GM20000 (cell line): ENCODE results near the gene MAG.
"Not testable (repeated sequence)": the region's sequence is repeated elsewhere in the genome, so short reads cannot be mapped to it uniquely, and the experiment has no call there.

Experiments
- DNase-seq: peaks from one replicate; pipeline ENCODE4 v3.0.0; 2012; ENCODE audit warnings: low spot score
- TF ChIP-seq, protein P1 (sequence below): IDR thresholded peaks from 2 replicates; pipeline ENCODE4 v1.5.1; 2012; ENCODE audit warnings: mild to moderate bottlenecking, control low read depth; ENCODE audit errors: extremely low read depth, missing control alignments

The MAG gene

DNA sequence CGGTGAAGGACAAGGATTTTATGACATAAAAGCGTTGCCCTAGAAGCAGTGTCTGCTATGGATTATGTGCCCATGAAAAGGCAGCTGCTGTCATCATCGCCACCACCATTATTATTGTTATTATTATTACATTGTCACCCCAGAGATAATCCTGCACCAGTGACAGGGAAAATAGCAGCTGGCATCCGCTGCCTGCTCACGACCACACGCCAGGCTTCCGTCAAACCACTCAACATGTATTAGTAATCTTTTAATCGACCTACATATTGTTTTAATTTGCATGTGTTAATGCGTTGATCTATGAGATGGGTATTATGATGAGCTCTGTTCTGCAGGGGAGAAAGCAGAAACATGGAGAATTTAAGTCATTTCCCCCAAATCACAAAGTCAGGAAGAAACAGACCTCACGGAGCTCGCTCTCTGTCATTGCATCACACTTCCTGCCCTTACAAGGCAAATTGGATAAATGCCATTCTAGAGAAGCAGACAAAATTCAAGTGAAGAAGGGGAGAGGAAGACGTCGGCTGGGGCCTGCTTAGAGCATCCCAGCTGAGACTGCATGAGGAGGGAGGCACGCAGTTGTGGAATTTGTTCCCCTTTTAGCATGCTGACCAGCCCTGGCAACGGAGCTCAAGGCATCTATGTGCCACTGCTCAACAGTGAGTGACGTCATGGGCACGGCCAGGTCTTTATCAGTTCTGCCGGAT is 66.1 kb downstream of the MAG start, which contains the start of gene FFAR3:
Gene FFAR3, plus strand, starts transcription at position 594 of the 707 bp plus-strand sequence. CDS start 431 bp downstream, outside the sequence.
- no peak for DNase-seq
- TF ChIP-seq, protein P1, sequence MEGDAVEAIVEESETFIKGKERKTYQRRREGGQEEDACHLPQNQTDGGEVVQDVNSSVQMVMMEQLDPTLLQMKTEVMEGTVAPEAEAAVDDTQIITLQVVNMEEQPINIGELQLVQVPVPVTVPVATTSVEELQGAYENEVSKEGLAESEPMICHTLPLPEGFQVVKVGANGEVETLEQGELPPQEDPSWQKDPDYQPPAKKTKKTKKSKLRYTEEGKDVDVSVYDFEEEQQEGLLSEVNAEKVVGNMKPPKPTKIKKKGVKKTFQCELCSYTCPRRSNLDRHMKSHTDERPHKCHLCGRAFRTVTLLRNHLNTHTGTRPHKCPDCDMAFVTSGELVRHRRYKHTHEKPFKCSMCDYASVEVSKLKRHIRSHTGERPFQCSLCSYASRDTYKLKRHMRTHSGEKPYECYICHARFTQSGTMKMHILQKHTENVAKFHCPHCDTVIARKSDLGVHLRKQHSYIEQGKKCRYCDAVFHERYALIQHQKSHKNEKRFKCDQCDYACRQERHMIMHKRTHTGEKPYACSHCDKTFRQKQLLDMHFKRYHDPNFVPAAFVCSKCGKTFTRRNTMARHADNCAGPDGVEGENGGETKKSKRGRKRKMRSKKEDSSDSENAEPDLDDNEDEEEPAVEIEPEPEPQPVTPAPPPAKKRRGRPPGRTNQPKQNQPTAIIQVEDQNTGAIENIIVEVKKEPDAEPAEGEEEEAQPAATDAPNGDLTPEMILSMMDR: no peak

DNA sequence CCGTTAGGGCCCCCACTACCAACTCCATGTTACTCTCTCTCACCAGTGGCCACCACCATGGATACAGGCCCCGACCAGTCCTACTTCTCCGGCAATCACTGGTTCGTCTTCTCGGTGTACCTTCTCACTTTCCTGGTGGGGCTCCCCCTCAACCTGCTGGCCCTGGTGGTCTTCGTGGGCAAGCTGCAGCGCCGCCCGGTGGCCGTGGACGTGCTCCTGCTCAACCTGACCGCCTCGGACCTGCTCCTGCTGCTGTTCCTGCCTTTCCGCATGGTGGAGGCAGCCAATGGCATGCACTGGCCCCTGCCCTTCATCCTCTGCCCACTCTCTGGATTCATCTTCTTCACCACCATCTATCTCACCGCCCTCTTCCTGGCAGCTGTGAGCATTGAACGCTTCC is 66.9 kb downstream of the MAG start:
- DNase-seq: not testable (repeated sequence)
- TF ChIP-seq, protein P1: peak; percentile 6

DNA sequence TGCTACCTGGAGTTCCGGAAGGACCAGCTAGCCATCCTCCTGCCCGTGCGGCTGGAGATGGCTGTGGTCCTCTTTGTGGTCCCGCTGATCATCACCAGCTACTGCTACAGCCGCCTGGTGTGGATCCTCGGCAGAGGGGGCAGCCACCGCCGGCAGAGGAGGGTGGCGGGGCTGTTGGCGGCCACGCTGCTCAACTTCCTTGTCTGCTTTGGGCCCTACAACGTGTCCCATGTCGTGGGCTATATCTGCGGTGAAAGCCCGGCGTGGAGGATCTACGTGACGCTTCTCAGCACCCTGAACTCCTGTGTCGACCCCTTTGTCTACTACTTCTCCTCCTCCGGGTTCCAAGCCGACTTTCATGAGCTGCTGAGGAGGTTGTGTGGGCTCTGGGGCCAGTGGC is 67.4 kb downstream of the MAG start:
- not testable (repeated sequence) for DNase-seq

DNA sequence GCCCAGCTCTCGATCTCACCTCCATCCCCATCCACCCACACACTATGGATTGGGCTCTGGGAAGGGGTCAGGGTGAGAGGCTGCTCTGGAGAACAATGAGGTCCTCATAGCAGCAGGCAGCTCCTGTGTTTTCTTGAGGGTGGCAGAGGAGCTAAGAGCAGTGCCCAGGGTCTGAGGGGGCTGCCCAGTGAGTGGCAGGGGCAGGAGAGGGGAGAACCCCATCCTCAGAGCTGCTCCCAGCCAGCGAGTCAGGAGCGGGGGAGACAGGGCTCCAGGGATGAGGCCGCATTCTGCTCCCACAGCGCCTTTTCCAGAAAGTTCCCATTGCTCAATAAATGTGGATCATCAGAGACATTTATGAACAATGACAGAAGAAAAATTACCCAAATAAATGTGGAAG is 68.1 kb downstream of the MAG start:
- DNase-seq: not testable (repeated sequence)

DNA sequence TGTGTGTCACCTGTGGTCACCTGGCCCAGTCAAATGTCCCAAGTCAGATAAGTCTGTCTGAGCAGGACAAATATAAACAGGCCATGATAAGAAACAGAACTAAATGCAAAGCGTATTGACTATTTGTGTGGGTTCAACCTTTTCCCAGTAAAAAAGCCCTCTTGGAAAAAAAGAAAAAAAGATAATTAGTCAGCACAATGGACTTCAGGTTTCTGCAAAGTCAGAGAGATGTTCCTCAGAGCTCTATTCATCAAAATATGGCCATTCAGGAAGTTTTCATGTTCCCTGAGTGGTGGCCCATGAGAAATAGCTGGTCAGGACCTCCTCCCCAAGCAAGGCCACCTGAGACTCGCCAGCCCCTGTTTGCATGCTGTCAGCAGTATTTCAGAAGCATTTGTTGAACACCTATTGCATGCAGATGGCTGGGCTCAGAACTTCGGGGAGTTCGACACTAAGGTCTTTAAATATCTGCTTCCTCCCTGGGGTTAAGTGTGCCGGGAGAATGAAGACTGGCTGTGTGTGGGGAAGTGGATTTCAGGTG is 69.0 kb downstream of the MAG start:
- DNase-seq: no peak
- TF ChIP-seq, protein P1: no peak

DNA sequence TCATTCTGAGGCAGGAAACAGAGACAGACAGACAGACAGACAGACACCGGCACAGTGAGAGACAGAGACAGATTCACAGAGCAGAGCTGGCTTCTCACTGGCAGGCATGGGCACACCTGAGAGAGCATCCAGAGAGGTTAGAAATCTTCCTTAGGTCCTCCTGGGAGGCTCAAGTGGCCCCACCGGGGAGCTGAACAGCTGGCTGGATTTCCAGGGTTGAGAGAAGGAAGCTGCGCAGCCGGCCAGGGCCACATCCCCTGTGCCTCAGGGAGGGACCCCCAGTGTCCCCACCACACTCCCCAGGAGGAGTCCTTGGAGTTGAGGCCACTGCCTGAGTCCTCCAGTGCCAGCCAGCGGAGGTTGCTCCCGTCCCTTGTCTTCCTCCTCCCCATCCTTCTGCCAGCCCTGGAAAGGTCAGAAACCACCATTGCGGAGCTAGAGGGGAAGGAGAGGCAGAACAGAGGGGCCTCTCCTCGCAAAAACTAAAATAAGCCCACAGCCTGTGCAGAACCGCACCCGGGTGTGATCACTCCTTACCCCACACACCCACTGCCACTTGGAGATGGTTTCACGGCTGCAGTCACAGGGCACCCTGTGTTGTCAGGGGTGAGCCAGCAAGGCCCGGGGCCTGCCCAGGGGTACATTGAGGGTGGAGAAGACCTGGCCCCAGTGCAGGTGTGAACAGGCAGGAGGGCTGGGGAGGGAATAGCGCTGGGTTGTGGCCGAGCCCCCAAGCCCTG is 70.5 kb downstream of the MAG start:
- DNase-seq: no peak
- TF ChIP-seq, protein P1: no peak

DNA sequence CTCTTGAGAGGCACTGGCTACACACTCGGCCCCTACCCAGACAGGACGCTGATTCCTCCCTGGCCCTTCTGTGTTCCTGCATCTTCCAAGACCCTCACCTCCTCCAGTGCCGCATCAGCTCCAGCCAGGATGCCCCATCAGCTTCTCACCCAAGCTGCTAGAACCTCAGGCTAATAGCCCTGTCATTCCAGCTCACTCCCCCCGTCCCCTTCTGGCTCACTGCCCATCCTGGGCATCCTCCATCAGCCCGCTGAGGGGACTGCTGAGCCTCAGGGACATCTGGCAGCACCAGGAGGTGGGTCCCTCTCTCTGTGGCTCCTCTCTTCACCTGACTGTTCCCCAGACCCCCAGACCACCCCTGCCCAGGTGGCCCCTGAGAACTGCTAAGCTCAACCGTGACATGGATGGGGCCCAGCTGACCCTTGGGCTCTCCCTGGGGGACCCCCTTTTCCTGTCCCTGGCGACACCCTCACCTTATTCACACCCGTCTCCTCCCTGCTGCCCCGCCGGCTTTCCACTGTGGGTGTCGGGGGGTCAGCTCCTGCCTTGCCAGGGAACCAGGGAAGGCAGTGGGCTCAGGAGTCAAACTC is 71.1 kb downstream of the MAG start:
- TF ChIP-seq, protein P1: no peak
- no peak for DNase-seq
